MCF 10A (cell line): ENCODE data around the gene NMD3. TPM values are rescaled to one million over a fixed set of nuclear protein-coding genes. Genes with fewer than 3 reads are reported as not detected.

Experiments
- BruUV-seq: library from RNA; stranded (reverse); fragments of 400-500 nt; replicated peaks from 2 replicates; lab custom pipeline; 2021; lab: Mats Ljungman, UMichigan
- CTCF ChIA-PET: fragments of 300-600 bp; sonication (Branson Sonifier 250); formaldehyde crosslinking; extraction: SDS; loops from one replicate; lab custom pipeline; 2021; ENCODE audit warnings: antibody characterized with exemption, inconsistent platforms; lab: Yijun Ruan, JAX
- POLR2A ChIA-PET: fragments of 300-600, 350-650 bp; sonication (Branson Sonifier 250); formaldehyde crosslinking; extraction: SDS; loops from one replicate; lab custom pipeline; 2020; ENCODE audit warnings: antibody characterized with exemption, inconsistent platforms; lab: Yijun Ruan, JAX
- DNase-seq: peaks from one replicate; pipeline ENCODE4 v3.0.0-alpha.2; 2018; ENCODE audit not compliant: unreplicated experiment
- H3K27ac Mint-ChIP-seq: one replicate; pipeline ENCODE4 v1.8.0; 2022; ENCODE audit warnings: mild to moderate bottlenecking, low read depth, mixed read lengths; ENCODE audit not compliant: unreplicated experiment
- H3K27me3 Mint-ChIP-seq: one replicate; pipeline ENCODE4 v1.8.0; 2022; ENCODE audit warnings: mixed read lengths; ENCODE audit not compliant: insufficient read depth, unreplicated experiment
- H3K36me3 Mint-ChIP-seq: one replicate; pipeline ENCODE4 v1.8.0; 2022; ENCODE audit warnings: mild to moderate bottlenecking, moderate library complexity, mixed read lengths; ENCODE audit not compliant: insufficient read depth, unreplicated experiment
- H3K4me1 Mint-ChIP-seq: one replicate; pipeline ENCODE4 v1.8.0; 2022; ENCODE audit warnings: mixed read lengths; ENCODE audit not compliant: insufficient read depth, unreplicated experiment
- H3K4me3 Mint-ChIP-seq: one replicate; pipeline ENCODE4 v1.8.0; 2022; ENCODE audit warnings: mild to moderate bottlenecking, moderate library complexity, mixed read lengths; ENCODE audit not compliant: unreplicated experiment
- H3K9me3 Mint-ChIP-seq: one replicate; pipeline ENCODE4 v1.8.0; 2022; ENCODE audit warnings: mixed read lengths; ENCODE audit not compliant: unreplicated experiment
- intact Hi-C: fragments of 100-400 bp; cut with micrococcal nuclease; formaldehyde crosslinking; loops from 2 replicates; pipeline ENCODE4 v1.14.1; 2022
- total RNA-seq: library from RNA; stranded (reverse); gene quantifications from 2 replicates; pipeline ENCODE4 v1.2.3, GENCODE V29; 2022
- TF ChIP-seq, protein P1 (sequence below): fragments of 200-600 bp; IDR thresholded peaks from one replicate; pipeline ENCODE4 v1.8.0; 2022; ENCODE audit warnings: antibody characterized with exemption, mild to moderate bottlenecking; ENCODE audit not compliant: unreplicated experiment

NMD3 gene
- total RNA-seq, 1 experiment from 2014 or later: 84.6 TPM

DNA sequence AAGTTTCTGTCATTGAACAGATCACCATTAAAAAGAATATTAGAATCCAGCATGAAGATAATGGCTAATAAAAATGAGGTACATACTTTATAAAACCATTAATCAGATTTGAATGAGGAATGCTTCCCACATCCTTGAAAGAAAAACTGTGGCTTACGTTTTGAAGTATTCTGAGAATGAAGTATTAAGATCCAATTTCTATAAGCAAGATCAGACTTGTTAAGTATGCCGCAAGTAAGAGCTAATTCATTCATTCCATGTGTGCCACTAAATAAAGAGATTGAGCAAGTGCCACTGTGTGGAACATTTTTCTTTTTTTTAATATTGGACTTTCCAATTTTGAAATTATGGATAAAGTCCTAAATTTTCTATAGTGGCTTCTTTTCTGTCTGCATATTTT lies 30.6 kb downstream of the NMD3 start:
- intact Hi-C loops: no loop called here
- TF ChIP-seq, protein P1, sequence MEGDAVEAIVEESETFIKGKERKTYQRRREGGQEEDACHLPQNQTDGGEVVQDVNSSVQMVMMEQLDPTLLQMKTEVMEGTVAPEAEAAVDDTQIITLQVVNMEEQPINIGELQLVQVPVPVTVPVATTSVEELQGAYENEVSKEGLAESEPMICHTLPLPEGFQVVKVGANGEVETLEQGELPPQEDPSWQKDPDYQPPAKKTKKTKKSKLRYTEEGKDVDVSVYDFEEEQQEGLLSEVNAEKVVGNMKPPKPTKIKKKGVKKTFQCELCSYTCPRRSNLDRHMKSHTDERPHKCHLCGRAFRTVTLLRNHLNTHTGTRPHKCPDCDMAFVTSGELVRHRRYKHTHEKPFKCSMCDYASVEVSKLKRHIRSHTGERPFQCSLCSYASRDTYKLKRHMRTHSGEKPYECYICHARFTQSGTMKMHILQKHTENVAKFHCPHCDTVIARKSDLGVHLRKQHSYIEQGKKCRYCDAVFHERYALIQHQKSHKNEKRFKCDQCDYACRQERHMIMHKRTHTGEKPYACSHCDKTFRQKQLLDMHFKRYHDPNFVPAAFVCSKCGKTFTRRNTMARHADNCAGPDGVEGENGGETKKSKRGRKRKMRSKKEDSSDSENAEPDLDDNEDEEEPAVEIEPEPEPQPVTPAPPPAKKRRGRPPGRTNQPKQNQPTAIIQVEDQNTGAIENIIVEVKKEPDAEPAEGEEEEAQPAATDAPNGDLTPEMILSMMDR: no peak
- Mint-ChIP-seq H3K4me3 (no peak overlapping the region), H3K4me1 (peaks cover 9% of the 10 kb centered on the region), H3K27me3 (no peaks in the 10 kb centered on the region), H3K9me3 (no peaks in the 10 kb centered on the region), H3K36me3 (peaks cover 86% of the 10 kb centered on the region), H3K27ac (no peak overlapping the region)
- no TSS peak for BruUV-seq
- ChIA-PET CTCF (interaction anchor here (0.6 kb wide), 1 partner anchor 455 kb away, joined by 3 read pairs; no protein-coding TSS in a partner anchor), POLR2A (interaction anchor here (1.3 kb wide), 1 partner anchor 31 kb away, joined by 3 read pairs; the partner anchor contains the start of gene NMD3)
- peak; percentile 34 for DNase-seq

DNA sequence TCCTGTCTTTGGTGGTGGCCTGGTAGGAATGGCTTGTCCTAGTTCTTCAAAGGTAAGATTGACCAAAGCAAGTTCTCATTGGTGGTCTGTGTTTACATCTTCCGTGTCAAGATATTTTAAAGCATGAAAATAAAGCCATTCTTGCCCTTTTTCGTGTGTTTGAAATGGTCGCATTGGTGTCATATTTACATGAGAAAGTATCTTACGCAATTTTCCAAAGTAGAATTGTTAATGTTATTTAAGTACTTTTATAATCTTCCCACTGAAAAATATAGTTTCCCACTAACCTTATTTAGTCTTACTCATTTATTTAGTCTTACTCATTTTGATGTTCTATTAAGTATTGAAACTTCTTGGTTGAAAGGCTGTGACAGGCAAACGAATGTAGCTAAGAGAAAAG lies 31.0 kb downstream of the NMD3 start:
- Mint-ChIP-seq H3K36me3 (peaks cover 86% of the 10 kb centered on the region), H3K9me3 (no peaks in the 10 kb centered on the region), H3K4me1 (peaks cover 9% of the 10 kb centered on the region), H3K27me3 (no peaks in the 10 kb centered on the region), H3K27ac (no peak overlapping the region), H3K4me3 (no peak overlapping the region)
- CTCF ChIA-PET: interaction anchor here (0.6 kb wide), 1 partner anchor 455 kb away, joined by 3 read pairs; no protein-coding TSS in a partner anchor
- POLR2A ChIA-PET: interaction anchor here (0.6 to 1.3 kb wide), 2 partner anchors 31 to 153 kb away, joined by 3 read pairs; partner anchors contain the start of gene NMD3
- BruUV-seq: no TSS peak
- DNase-seq: no peak
- intact Hi-C loops: no loop called here
- TF ChIP-seq, protein P1: no peak

DNA sequence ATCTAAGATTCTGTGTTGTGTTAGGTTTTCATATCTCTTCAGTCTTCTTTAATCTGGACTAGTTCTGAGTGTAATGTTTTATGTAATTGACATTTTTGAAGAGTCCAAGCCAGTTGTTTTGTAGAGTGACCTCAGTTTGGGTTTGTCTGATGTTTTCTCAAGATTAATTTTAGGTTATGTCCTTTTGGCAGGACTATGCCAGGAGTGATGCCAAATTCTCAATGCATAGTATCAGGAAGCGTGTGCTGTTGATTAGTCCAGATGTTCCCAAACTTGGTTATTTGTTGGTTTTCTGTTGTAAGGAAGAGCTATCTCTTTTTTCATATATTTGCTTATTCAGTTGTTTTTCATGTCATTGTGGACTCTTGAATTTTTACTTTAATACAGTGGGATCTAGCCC lies 32.6 kb downstream of the NMD3 start:
- no TSS peak for BruUV-seq
- CTCF ChIA-PET: interaction anchor here (0.7 kb wide), 1 partner anchor 711 kb away, joined by 3 read pairs; no protein-coding TSS in a partner anchor

DNA sequence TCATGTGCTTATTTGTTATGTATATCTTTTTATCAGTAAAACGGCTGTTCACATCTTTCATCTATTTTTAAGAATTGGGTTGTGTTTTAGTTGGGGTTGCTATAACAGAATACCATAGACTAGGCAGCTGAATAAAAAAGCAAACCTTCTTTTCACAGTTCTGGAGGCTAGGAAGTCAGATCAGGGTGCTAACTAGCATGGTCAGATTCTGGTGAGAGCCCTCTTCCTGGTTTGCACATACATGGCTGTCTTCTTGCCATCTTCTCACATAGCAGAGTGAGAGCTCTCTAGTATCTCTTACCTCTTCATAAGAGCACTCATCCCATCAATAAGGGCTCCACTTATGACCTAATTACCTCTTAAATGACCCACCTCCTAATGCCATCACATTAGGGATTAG lies 33.8 kb downstream of the NMD3 start:
- intact Hi-C loops: no loop called here
- H3K9me3 Mint-ChIP-seq: peaks cover 1% of the 10 kb centered on the region
- ChIA-PET POLR2A (interaction anchor here (1.1 kb wide), 1 partner anchor 9 kb away, joined by 3 read pairs; no protein-coding TSS in a partner anchor), CTCF (interaction anchor here (1.0 kb wide), 1 partner anchor 166 kb away, joined by 4 read pairs; no protein-coding TSS in a partner anchor)
- peaks cover 9% of the 10 kb centered on the region for H3K4me1 Mint-ChIP-seq
- no TSS peak for BruUV-seq
- no peaks in the 10 kb centered on the region for H3K27me3 Mint-ChIP-seq
- TF ChIP-seq, protein P1: no peak
- no peak overlapping the region for H3K4me3 Mint-ChIP-seq
- peak overlapping the region; percentile 27 for H3K27ac Mint-ChIP-seq
- DNase-seq: no peak
- peaks cover 75% of the 10 kb centered on the region for H3K36me3 Mint-ChIP-seq

More for the DNA sequence above, 32.6 kb downstream of the NMD3 start:
- Mint-ChIP-seq H3K4me3 (no peak overlapping the region), H3K27ac (no peak overlapping the region), H3K36me3 (peaks cover 85% of the 10 kb centered on the region), H3K9me3 (no peaks in the 10 kb centered on the region), H3K27me3 (no peaks in the 10 kb centered on the region), H3K4me1 (peaks cover 9% of the 10 kb centered on the region)
- intact Hi-C loops: no loop called here
- POLR2A ChIA-PET: interaction anchor here (1.1 kb wide), 1 partner anchor 10 kb away, joined by 3 read pairs; no protein-coding TSS in a partner anchor
- TF ChIP-seq, protein P1: no peak
- no peak for DNase-seq
